Keratinocyte (primary cell): ENCODE results near the gene TPST2. TPM values are rescaled to one million over a fixed set of nuclear protein-coding genes. Genes with fewer than 3 reads are reported as not detected.

Experiments used
- DNase-seq: peaks from one replicate; pipeline ENCODE4 v3.0.0-alpha.2; 2011; ENCODE audit warnings: low read depth, missing footprints, low spot score
- FAIRE-seq: peaks from 2 replicates; lab custom pipeline; 2011; peaks lifted over from hg19 to GRCh38; lab: Jason Lieb, UNC
- H2AFZ ChIP-seq: 2 replicates; pipeline ENCODE4 v1.6.0; 2012; ENCODE audit warnings: low read length, control low read depth, inconsistent platforms; ENCODE audit not compliant: control insufficient read depth
- H3K27ac ChIP-seq: 2 replicates; pipeline ENCODE4 v1.5.1; 2011; ENCODE audit warnings: low read length; ENCODE audit not compliant: control insufficient read depth, insufficient read depth
- H3K27me3 ChIP-seq: 3 replicates; pipeline ENCODE4 v1.6.0; 2011; ENCODE audit warnings: low read length; ENCODE audit not compliant: control insufficient read depth, insufficient read depth; ENCODE audit errors: extremely low read depth
- H3K36me3 ChIP-seq, 2 experiments: 2 replicates in 1 of 2; 3 replicates in 1 of 2; pipeline ENCODE4 v1.5.1; 2011; ENCODE audit warnings: low read length in 2 of 2, mild to moderate bottlenecking in 1 of 2; ENCODE audit not compliant: control insufficient read depth in 2 of 2, insufficient read depth in 2 of 2; ENCODE audit errors: extremely low read depth in 1 of 2
- H3K4me1 ChIP-seq: 3 replicates; pipeline ENCODE4 v1.5.1; 2011; ENCODE audit warnings: low read length; ENCODE audit not compliant: control insufficient read depth, insufficient read depth; ENCODE audit errors: extremely low read depth
- H3K4me2 ChIP-seq: 3 replicates; pipeline ENCODE4 v1.6.0; 2011; ENCODE audit warnings: low read depth, low read length; ENCODE audit not compliant: control insufficient read depth, insufficient read depth; ENCODE audit errors: extremely low read depth
- H3K4me3 ChIP-seq, 3 experiments: fragments of 200-600 bp in 1 of 3; sonication (generic) in 1 of 3; 2 replicates in 2 of 3; 3 replicates in 1 of 3; pipeline ENCODE4 v1.5.1; 2011 to 2016; ENCODE audit warnings: low read length in 3 of 3, mild to moderate bottlenecking in 3 of 3, control low read depth in 2 of 3, inconsistent platforms in 1 of 3, low read depth in 1 of 3, mixed read lengths in 1 of 3, mixed run types in 1 of 3, moderate library complexity in 1 of 3; ENCODE audit not compliant: control insufficient read depth in 2 of 3, insufficient read depth in 2 of 3; ENCODE audit errors: extremely low read depth in 1 of 3
- H3K79me2 ChIP-seq: 2 replicates; pipeline ENCODE4 v1.6.0; 2012; ENCODE audit warnings: low read length; ENCODE audit not compliant: control insufficient read depth, insufficient read depth
- H3K9ac ChIP-seq: 3 replicates; pipeline ENCODE4 v1.6.0; 2011; ENCODE audit warnings: low read length; ENCODE audit not compliant: control insufficient read depth, insufficient read depth; ENCODE audit errors: extremely low read depth
- H3K9me1 ChIP-seq: 3 replicates; pipeline ENCODE4 v1.6.0; 2011; ENCODE audit warnings: low read length; ENCODE audit not compliant: control insufficient read depth, insufficient read depth; ENCODE audit errors: extremely low read depth
- H3K9me3 ChIP-seq: 2 replicates; pipeline ENCODE4 v1.5.1; 2012; ENCODE audit warnings: low read depth, low read length; ENCODE audit not compliant: control insufficient read depth
- H4K20me1 ChIP-seq: 3 replicates; pipeline ENCODE4 v1.6.0; 2011; ENCODE audit warnings: low read length; ENCODE audit not compliant: control insufficient read depth, insufficient read depth; ENCODE audit errors: extremely low read depth
- EZH2 ChIP-seq: IDR thresholded peaks from one replicate; pipeline ENCODE4 v1.6.1; 2012; ENCODE audit warnings: inconsistent platforms, mild to moderate bottlenecking, low read length, moderate library complexity
- dilution Hi-C: fragments of 300-500 bp; cut with MboI; formaldehyde crosslinking; loops from one replicate; pipeline ENCODE4 v1.7.0; 2020; ENCODE audit warnings: low sequenced_read_pairs; ENCODE audit not compliant: extremely low pct_ligation_motif_present
- polyA plus RNA-seq, 5 experiments: library from polyadenylated mRNA; depleted of rRNA in 3 of 5; stranded (reverse) in 3 of 5; stranded (forward) in 1 of 5; unstranded in 1 of 5; fragments of >200 nt; gene quantifications; 1 replicate in 1 of 5; 2 replicates in 3 of 5; 3 replicates in 1 of 5; pipeline versions ENCODE4 v1.2.1 to v1.2.3, GENCODE V29; 2011 to 2012; ENCODE audit warnings: missing spikeins in 2 of 5, low read depth in 1 of 5, low replicate concordance in 1 of 5
- TF ChIP-seq, protein P1 (sequence below), 3 experiments: IDR thresholded peaks in 1 of 3; conservative IDR thresholded peaks in 1 of 3; optimal IDR thresholded peaks in 1 of 3; 2 replicates in 2 of 3; 3 replicates in 1 of 3; pipeline versions ENCODE3 to v1.5.1; 2011; ENCODE audit warnings: low read length in 3 of 3, mild to moderate bottlenecking in 3 of 3, moderate library complexity in 2 of 3, control low read depth in 1 of 3, inconsistent platforms in 1 of 3; ENCODE audit not compliant: insufficient read depth in 2 of 3; ENCODE audit errors: extremely low read depth in 1 of 3

Gene TPST2
- polyA plus RNA-seq, 1 donor (not counting 4 experiments of a cell fraction or from before 2014, with no cell fraction given), result 22.4 TPM

DNA sequence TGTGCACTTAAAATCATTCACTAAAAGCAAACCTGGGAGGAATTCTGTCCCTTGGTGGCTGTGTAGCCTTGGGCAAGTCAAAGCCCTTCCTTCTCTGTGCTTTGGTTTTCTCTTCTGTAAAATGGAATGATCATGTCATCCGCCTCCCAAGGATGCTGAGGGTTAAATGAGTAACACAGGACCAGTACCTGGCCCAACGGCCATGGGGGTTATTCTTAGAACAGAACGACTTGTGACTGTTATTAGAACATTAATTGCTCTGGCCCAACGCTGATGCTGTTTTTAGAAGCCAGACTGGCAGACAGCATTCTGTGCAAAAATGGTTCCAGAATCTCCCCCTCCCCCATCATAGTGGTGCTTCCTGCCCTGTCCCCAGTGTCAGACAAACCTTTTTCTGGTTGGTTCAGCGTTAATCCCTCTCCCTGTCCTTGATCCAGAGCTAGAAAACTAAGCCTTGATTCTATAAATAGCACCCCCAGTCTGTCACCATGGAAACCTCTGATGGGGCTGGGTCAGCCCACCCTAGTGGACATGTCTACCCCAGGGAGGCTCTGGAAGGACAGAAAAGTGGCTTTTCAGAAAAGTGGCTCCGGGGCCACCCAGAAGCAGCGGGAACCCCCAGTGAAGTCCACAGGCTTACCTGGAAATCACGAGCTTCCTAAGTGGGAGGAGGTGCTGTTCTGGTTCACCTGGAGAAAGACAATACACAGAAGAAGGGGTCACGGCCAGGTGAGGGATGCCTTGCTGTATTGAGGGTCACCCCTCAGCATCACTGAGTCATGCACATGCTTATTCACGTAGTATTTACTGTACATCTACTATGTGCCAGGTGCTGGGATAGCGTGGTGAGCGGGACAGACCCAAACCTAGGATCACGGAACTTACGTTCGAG is 62.1 kb downstream of the TPST2 start:
- H3K9me3 ChIP-seq, result no peaks in the 10 kb centered on the region
- DNase-seq (no peak), FAIRE-seq (no peak)
- H3K4me2 ChIP-seq, result no peak overlapping the region
- no peaks in the 10 kb centered on the region for H4K20me1 ChIP-seq
- peaks cover 6 to 21% of the 10 kb centered on the region in 2 experiments for H3K36me3 ChIP-seq
- H3K79me2 ChIP-seq, result no peaks in the 10 kb centered on the region
- no peak overlapping the region for H3K9ac ChIP-seq
- TF ChIP-seq, protein P1, sequence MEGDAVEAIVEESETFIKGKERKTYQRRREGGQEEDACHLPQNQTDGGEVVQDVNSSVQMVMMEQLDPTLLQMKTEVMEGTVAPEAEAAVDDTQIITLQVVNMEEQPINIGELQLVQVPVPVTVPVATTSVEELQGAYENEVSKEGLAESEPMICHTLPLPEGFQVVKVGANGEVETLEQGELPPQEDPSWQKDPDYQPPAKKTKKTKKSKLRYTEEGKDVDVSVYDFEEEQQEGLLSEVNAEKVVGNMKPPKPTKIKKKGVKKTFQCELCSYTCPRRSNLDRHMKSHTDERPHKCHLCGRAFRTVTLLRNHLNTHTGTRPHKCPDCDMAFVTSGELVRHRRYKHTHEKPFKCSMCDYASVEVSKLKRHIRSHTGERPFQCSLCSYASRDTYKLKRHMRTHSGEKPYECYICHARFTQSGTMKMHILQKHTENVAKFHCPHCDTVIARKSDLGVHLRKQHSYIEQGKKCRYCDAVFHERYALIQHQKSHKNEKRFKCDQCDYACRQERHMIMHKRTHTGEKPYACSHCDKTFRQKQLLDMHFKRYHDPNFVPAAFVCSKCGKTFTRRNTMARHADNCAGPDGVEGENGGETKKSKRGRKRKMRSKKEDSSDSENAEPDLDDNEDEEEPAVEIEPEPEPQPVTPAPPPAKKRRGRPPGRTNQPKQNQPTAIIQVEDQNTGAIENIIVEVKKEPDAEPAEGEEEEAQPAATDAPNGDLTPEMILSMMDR (optimal IDR thresholded peaks at IDR 0.05 in 1 of 3, IDR thresholded peaks at IDR 0.05 in 1 of 3, conservative IDR thresholded peaks at IDR 0.05 in 1 of 3; ENCODE audit: extremely low read depth in 1 of 3, insufficient read depth in 2 of 3, low read length in 3 of 3), result no peak
- no peak for TF ChIP-seq EZH2
- H3K27ac ChIP-seq, result no peak overlapping the region
- H3K27me3 ChIP-seq, result no peaks in the 10 kb centered on the region
- H3K4me3 ChIP-seq, result no peak overlapping the region
- no peaks in the 10 kb centered on the region for H3K4me1 ChIP-seq
- no peak overlapping the region for H2AFZ ChIP-seq
- dilution Hi-C loops, result no loop called here
- no peaks in the 10 kb centered on the region for H3K9me1 ChIP-seq

DNA sequence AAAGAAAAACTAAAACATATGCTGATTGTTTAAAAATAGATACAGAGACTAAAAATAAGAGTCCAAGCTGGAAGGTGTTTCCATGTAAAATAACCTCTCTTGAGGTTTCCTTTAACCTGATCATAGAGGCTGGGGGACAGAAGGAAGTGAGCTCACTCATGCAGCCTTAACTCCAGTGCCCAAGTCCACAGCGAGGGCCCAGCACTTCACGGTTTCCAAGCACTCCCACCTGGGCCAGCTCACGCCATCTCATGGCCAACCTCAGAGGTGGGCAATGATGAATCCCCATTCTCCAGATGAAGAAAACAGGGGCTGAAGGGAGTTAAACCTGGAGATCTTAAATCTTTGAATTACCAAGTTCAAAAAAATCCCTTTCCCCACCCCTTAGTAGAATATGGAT is 62.8 kb downstream of the TPST2 start:
- FAIRE-seq (no peak), DNase-seq (no peak)
- H3K27me3 ChIP-seq, result no peaks in the 10 kb centered on the region
- H3K79me2 ChIP-seq, result no peaks in the 10 kb centered on the region
- no peak overlapping the region for H3K4me3 ChIP-seq
- peaks cover 6 to 21% of the 10 kb centered on the region in 2 experiments for H3K36me3 ChIP-seq
- no peaks in the 10 kb centered on the region for H3K9me1 ChIP-seq
- H3K4me1 ChIP-seq, result no peaks in the 10 kb centered on the region
- H2AFZ ChIP-seq, result no peak overlapping the region
- no peak overlapping the region for H3K4me2 ChIP-seq
- no peaks in the 10 kb centered on the region for H4K20me1 ChIP-seq
- no peak overlapping the region for H3K27ac ChIP-seq
- no peaks in the 10 kb centered on the region for H3K9me3 ChIP-seq
- TF ChIP-seq, protein P1 (optimal IDR thresholded peaks at IDR 0.05 in 1 of 3, IDR thresholded peaks at IDR 0.05 in 1 of 3, conservative IDR thresholded peaks at IDR 0.05 in 1 of 3; ENCODE audit: extremely low read depth in 1 of 3, insufficient read depth in 2 of 3, low read length in 3 of 3), result no peak
- H3K9ac ChIP-seq, result no peak overlapping the region
- dilution Hi-C loops, result no loop called here
